Stimulated activated CD4-positive, alpha-beta T cell treated with anti-CD3 and anti-CD28 coated beads, Interleukin-12 subunit alpha, Interleukin-12 subunit beta, amount 100 ng/mL, for 4 hours (primary cell): Measurements from ENCODE around the gene RAP2A.

Source experiments
- DNase-seq: peaks from one replicate; pipeline ENCODE4 v3.0.0-alpha.2; 2020

Gene RAP2A

DNA sequence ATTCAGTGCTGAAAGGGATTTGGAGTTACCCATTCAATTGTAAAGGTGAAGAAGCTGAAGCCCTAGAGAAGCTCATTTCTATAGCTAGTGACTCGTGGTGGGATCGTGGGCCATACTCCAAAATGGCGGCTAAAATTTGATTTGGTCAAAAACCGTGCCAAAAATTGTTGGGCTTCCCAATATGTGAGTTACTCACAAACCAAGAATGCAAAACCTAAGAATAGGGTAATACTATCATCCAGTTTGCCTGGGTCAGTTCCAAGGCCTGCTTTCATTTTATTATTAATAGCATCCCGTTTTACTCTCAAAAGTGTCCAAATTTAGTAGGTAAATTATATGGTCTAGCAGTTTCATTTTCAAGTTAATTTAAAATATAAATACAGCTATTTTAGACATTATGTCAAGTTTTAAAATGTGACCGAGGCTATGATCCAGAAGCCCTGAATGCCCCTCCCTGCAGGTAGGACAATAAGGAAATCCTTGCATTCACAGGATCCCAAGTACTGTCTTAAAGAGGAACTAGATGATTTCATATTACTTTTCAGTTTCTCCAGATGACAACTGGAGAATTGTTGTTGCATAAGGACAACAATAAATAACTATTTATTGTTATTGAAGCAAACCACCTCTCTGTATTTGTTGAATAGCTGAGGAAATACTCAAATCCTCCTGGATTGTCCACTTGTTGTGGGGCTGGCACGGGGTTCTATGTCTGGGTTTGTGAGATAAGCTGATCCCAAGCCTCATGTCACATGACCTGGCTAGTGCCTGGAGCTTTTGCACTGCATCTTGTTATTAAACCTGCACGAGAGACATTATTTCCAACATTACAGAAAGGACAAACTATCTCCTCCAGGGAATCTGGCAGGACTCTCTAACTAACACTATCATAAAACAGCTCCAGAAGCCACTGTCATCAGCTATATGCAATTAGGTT lies 11.6 kb upstream of the RAP2A start:
- no peak for DNase-seq

DNA sequence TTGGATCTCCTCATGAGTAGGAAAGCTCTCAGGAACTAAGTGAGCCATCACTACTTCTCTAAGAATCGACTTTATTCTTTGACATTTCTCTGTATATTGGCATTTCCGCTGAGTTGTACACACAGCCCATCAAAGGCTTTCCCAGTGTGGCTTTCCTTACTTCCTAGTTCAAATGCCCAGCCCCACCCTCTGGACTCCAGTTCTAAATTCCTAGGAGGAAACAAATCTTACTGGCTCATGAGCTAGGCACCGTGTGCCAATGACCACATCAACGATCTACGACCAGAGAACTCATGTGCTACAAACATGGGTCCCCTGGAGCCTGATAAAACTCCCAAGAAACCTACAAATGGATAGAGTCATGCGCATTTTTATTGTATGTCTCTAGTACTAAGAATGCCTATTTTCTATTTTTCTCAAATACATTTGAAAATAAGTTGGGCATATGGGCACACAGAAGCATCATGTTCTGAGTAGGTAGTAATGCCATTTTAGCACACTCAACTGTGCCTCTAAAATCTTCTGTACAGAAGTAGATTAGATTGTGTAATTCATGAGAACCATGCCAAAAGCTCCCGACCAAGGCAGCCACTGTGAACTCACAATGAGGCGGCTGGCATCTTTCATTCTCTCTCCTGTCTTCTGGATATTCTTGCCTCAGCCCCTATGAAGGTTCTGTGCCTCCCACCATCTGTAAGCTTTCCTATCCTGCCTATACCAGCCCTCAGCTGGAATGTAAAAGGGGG lies 10.5 kb upstream of the RAP2A start:
- no peak for DNase-seq

DNA sequence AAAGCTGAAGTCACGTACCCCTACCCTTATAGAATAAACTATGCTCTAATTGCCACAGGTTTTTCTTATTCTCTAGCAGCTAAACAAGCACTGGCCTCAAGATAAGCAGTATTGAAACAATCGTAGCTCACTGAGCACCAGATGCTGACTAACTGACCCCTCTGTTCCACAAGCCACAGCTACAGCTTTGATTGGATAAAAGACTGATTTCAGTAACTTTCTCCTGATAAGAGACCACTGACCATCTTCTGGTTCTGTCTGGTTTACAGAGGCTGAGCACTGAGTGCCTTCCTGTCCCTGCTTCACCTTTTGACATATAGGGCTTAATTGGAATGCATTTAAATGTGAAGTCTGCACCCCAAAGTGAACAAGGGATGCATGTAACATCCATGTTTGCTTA lies 8.4 kb upstream of the RAP2A start:
- DNase-seq = no peak

DNA sequence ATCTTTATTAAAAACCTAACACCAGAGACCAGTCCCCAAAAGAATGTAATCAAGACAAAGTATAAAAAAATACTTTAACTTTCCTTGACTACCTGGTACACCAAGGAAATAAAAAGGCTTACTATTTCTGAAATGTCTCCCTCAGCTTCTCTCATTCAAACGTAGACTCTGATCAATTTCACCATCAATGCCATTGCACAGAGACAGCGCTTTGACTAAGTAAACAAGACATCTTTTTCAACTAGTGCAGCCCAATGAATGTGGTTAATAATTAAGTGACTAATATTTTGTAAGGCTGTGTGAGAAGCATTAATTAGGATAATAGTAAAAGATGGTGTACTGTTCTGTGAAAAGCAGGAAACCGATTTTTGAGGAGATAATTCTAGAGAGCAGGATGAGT lies 7.3 kb upstream of the RAP2A start:
- no peak for DNase-seq

DNA sequence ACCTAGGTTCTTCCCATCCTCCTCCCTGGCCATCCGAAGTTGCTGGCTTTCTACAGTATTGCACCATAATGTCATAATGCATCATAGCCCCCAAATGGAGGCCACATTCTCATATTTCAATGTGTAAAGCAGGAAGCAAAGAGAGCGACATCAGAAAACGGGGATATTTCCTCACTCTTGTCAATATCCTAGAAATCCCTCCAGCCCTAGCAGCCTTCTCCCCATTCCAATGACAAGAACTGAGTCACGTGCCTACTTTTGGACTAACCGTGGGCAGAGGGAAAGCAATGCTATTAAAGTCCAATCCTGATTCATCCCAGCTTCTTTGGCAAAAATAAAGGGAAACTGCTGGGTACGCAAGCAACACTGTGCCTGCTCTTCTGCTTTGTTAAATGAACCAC lies 4.3 kb upstream of the RAP2A start:
- DNase-seq = no peak

DNA sequence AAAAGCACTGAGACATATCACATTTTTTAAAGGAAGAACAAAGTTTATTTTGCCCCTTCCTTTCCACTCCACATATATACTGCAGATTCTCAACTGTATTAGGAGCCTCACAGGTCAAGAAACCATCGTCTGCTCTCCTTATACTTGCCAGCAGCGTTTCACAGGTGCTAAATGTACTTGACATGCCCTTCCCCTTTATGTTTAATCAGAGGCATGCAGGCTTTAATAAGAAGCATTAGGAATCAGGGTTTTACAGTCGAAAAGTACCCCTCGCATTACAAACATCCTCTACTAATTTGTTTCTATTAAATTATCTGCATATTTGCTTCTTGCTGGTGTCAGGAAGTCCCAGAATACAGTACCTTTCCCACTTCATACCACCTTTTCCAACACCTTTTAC lies 3.7 kb upstream of the RAP2A start:
- no peak for DNase-seq

DNA sequence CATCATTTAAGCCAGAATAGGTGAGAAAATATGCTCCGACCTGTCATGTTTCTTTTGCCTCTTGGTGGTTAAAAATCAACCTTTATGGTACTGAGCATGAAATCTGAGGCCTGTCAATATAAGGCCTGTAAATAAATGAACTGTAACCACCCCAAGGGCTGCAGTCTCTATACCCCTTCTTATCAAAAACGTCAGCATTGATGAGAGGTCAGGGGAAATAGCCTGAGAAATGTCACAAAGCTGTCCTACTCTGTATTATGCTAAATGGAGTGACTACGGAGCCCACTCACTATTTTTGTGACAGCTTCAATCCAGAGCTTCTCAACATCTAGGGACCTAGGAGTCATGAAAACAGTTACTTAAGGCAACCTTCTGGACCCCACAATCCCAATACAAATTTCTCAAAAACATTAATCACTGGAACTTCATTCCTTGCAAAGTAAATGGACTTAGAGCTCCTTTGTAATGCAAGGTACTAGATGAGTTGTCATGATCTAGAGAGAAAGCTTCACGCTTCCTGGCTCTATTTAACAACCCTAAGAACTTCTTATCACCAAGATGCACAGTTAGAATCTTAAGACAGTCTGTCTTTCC lies 2.7 kb upstream of the RAP2A start:
- DNase-seq = no peak

DNA sequence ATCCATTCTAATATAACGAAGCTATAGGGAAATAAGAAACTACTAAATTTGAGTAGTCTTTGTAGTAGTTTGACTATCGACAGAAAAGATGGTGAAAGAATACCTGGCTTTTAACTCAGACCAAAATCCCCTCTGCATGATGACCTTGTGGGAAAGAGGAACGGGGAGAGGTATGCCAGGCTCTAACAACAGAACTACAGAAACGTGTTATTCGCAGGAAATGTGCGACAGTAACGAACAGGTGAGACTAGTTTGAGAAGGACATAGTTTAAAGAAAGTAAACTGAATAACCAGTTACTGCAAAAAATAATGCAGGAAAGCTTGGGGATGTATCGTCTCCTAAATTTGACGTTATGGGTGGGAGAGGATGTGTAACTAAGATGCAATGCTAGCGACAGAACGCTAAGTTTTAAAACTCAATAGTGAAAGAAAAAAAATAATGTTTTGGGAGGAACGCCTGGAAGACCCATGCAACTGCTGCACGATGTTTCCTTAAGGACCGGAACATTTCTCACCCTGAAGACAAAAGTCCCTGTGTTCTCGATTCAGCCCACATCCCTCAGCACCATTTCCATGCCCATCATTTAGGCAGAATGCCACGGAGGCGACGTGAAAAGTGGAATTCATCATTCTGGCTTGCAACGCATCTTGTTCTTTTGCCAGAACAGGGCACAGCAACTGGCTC lies 1.6 kb upstream of the RAP2A start:
- DNase-seq = no peak

DNA sequence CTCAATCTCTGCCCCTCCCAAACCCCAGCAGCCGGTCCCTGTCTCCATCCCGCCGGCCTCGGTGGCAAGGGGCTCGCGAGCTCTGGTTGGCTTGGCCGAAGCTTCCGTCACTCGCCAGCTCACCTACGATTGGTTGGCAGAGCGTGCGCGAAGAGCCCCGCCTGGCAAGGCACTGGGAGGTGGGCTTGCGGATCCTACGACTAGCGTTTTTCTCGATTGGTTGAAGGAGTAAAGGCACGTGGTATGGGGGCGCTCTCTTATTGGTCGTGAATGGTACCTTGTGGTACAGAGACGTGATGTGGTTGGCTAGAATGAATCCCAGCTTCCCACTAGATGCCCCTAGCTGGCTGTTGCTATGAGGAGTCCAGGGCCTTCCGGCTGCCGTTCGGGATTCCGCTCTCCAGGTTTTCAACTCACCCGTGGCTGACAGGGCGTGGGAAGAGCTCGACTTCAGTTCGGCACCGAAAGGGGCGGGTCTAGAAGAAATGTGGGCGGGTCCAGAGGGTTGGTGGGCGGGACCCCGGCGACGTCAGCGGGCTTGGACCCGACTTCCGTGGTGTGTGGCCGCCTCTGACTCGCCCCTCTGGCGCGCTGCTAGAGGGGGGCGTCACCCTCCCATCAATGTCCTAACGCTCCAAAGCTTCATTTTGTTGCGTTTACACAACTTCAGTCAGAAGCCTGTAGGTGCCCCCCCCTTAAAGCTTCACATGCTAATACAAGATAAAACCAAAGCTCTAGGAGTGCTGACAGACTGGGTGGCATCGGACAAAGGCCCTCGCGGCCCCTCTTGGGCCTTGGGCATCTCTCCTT lies 847 bp upstream of the RAP2A start:
- peak; percentile 97 for DNase-seq

DNA sequence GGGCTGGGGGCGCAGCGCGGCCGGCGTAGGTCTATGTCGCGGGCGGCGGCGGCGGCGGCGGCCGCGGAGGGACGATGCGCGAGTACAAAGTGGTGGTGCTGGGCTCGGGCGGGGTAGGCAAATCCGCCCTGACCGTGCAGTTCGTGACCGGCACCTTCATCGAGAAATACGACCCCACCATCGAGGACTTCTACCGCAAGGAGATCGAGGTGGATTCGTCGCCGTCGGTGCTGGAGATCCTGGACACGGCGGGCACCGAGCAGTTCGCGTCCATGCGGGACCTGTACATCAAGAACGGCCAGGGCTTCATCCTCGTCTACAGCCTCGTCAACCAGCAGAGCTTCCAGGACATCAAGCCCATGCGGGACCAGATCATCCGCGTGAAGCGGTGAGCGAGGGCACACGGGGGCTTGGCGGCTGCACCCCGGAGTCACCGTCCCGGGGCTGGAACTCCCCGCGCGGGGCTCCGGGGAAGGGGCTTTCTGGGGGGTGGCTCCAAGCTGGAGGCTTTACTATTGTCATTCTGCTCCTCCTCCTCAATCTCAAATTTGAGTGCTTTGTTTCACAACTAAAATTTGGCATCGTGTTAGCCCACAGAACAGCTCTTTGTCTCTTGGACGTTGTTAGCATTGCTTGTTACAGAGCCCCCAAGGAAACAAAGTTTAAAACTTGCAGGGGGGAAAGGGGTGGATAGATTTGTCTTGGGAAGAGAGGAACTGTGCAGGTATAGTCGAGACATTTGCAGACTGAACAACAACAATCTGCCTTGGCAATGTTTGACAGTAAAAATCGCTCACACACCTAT lies 630 bp downstream of the RAP2A start:
- peak; percentile 34 for DNase-seq

DNA sequence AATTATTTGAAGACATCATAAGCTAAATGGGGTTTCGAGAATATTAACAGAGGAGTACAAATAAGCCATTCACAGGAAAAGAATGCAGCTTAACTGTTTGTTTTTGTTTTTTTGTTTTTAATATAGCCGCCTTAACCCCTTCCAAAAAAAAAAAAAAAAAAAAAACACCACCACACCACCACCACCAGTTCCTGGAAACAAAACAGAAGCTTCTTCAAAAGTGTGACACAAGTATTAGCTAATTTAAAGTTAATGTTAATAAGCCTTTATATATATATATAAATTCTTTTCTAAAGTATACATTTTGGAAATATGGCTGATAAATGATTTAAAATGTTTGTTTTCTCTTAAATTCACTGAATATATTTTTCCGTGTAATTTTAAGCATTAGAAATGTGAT lies 1.4 kb downstream of the RAP2A start:
- no peak for DNase-seq

DNA sequence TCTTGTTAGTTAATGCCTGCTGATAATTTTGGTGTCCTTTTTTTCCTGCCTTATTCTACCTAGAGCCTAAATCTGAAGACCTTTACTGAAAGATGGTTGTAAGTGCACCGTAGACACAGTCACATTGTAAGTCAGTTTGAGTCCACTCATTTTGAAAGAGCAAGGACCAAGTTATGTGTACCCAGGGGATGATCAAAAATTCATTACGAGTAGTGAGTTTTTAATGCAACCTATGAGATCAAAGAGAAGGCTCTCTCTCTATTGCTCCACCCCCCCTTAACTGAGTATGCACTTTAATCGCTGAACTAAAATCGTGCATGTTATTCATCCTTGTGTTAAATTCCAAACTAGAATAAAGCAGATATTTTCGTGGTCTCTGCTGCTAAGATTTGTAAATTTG lies 1.8 kb downstream of the RAP2A start:
- DNase-seq = no peak

DNA sequence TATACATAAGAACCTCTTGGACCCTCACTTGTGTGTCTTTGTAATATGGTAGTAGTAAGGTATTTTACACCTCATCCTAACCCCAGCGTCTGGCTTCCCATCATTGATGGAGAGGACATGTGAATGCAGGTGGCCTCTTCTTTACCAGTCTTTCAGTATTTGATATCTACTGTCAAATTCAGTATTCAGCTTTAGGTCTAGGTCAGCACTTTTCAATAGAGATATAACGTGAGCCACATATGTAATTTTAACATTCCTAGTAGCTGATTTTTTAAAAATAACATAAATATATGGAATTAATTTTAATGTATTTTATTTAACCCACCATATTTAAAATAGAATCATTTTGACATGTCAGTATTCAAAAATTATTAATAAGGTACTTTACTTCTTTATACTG lies 2.9 kb downstream of the RAP2A start:
- no peak for DNase-seq

DNA sequence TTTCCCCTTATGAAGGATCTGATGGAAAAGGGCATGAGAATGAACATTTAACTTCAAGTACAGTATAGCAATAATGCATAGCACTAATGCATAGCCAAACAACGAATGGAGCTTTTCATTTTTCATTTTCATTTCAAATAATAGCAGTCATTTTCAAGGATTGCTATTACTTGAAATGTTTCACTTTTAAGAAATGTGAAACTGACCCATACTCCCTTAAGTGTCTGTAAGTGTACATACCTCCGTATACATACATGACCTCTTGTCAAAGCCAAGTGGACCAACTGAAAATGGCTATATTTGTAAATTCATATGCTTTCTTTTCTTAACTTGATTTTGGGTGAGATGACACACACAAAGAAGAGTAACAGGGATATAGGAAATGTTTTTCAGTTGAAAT lies 3.8 kb downstream of the RAP2A start:
- no peak for DNase-seq

DNA sequence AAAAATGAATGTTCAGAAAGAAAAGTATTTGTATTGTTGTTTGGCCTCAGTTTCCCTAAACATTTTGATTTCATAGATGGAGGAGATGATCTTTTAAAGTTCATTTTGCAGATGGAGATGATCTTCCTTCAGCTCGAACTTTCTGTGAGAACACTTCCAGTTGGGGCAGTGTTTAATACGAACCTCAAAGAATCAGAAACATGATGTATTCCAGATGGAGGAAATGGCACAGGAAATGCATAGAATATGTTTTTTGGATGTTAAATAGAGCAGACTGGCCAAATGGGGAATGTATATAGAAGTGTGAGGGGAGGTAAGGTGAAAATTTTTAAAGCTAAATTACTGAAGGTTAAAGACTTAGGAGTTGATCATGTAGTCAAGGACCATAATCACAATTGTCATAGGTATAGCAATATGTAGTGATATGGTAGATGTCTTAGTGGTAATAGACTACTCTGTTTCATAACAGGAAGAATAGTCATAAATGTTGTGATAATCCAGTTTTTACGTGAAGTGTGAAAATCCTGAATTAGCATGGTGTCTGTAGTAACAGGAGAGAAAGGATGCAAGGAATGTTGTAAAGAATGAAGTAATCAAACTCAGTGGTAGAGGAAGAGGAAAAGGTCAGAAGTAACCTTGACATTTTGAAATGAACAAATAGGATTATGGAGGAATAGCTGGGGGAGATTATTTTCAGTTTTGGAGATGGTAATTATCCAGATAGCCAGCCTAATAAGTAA lies 5.1 kb downstream of the RAP2A start:
- DNase-seq = no peak

DNA sequence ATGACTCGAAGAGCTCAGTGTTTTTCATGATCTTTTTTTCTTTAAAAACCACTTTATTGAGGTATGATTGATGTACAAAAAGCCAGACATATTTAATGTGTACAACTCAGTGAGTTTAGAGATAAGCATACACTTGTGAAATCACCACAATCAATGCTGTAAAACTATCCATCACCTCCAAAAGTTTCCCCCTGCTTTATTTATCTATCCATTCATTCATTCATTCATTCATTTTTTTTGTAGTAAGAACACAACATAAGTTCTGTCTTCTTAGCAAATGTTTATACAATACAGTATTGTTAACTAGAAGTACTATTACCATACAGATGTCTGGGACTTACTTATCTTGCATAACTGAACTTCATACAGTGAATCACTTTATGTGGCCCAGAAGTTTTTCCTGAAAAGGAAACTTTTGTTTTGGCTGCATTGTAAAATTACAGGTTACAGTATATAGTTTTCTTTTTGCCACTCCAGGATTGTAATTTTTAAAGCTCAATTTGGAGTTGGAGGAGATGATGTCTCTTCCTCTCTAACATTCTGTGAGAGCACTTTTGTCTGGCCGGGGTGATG lies 6.7 kb downstream of the RAP2A start:
- DNase-seq = no peak

DNA sequence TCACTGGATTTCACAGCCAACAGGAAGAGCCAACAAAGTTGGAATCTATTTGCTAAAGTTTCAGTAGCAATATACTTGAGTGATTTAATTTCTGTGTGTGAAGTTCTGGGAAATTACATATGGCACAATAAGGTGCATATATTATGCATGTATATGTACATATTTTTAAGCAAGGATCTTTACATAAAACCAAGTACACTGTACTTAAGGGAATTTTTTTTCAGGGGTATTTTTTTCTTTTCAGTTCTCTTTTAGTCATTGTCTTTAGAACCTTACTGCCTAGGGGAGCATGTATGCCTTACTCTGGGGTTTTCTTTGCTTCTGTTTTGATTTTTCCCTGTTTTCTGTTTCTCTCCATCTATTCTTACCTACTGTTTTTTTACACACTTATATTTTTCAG lies 7.4 kb downstream of the RAP2A start:
- DNase-seq = no peak

DNA sequence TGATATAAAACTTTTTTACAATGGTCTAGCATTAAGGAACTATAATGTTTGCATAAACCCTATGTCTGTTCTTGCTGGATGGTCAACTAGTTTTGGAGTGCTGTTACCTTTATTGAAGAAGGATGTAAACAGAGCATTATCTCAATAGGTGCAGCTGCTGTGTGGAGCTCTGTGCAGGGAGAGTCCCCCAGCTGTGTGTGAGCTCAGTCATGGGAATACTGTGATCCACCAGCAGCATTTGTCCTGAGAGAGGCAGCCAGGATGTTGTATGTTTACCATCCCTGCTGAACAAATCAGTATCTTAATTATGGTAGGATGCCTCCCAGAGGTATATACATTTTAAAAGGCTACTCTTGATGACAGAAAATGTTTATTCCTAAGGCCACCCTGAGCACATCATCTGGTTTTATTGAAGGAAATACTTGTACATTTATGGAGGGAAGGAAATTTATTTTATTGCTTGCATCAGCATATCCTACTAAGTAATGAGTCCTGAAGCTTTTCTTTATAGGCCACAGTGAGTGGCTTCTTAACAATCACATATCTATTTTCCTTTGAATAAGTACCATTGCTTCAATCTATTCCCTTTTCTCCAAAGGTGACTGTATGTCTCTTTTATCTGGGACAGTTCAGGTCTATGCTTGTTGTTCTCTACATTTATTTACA lies 11.7 kb downstream of the RAP2A start:
- no peak for DNase-seq

DNA sequence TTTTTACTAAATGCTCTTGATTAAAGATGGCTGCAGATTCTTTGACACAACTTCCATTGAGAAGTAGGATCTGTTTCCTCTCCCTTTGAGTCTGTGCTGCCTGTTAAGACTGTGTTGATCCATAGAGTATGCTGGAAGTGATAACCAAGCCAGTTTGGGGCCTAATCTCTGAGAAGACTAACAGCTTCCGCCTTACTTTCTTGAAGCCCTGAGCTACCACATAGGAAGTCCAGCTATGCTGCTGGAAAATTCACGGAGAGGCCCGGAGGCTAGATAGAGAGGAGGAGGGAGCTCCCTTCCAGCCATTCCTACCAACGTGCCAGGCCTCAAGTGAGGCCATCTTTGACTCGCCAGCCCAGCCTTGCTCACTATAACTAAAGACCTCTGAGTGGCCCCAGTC lies 12.5 kb downstream of the RAP2A start:
- no peak for DNase-seq
